Measurements from ENCODE around the gene XRCC3. TPM values are rescaled to one million over a fixed set of nuclear protein-coding genes. Genes with fewer than 3 reads are reported as not detected.

Gene XRCC3
- total RNA-seq, 2 experiments from 2014 or later = 46.2 to 52.5 TPM

DNA sequence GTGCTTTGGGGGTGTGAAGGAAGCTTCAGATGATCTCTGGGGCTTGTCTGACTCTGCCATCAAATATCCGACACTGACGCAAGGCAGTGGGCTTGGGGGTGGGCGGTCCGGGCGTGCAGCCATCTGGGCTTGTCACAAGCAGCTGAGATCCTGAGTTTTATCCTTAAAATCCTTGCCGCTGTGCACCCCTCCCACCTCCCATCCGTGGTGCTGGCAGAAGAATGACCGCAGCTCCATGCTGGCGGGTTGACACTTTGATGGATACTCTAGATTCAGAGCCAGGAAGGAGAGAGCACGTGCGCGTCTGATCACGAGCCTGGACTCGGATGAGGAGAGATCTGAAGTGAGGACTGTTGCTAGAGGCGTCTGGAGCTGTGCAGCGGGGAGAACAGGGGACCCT lies 3.3 kb upstream of the XRCC3 start:
- Mint-ChIP-seq H3K4me3 (no peak overlapping the region), H3K4me1 (ENCODE audit: low read depth) (peaks cover 44% of the 10 kb centered on the region)
- ATAC-seq = no peak

DNA sequence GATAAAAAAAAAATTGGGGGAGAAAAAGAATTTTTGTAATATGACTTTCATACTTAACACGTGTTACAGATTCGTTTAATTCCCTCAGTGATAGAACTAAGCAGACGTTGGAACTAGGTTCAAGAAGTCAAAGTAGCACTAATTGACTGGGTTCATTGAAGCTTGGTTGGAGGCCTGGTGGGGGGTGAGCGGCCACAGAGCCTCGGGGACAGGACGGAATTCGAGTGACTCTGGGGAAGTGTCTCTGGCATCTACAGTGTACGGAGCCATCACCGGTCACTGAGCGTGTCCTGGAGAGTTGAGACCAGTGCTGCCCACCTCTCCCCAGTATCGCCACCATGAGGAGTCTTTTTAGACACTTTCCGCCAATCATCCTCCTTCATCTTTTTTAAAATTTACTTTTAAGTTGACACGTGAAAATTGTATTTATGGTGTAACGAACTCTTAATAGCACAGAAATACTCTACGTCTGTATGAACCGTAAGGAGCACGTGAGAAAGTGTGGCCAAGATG lies 1.7 kb upstream of the XRCC3 start:
- DNase-seq (no peak), ATAC-seq (no peak)
- Mint-ChIP-seq H3K27ac (no peak overlapping the region), H3K9me3 (ENCODE audit: insufficient read depth) (no peaks in the 10 kb centered on the region), H3K36me3 (ENCODE audit: low read depth) (peaks cover 20% of the 10 kb centered on the region), H3K27me3 (ENCODE audit: low read depth) (no peaks in the 10 kb centered on the region), H3K4me1 (ENCODE audit: low read depth) (peaks cover 60% of the 10 kb centered on the region), H3K4me3 (peak overlapping the region; percentile 79)
- ChIA-PET CTCF (no interaction called here), POLR2A (no interaction called here)

More for the DNA sequence above, 3.3 kb upstream of the XRCC3 start:
- no peak overlapping the region for H3K27ac Mint-ChIP-seq
- ChIA-PET CTCF (interaction anchor here (1.2 kb wide), 1 partner anchor 192 kb away, joined by 3 read pairs; no protein-coding TSS in a partner anchor), POLR2A (interaction anchor here (0.7 kb wide), 1 partner anchor 429 kb away, joined by 3 read pairs; no protein-coding TSS in a partner anchor)
- DNase-seq = no peak
- no peaks in the 10 kb centered on the region for H3K27me3 Mint-ChIP-seq (ENCODE audit: low read depth)
- no peaks in the 10 kb centered on the region for H3K9me3 Mint-ChIP-seq (ENCODE audit: insufficient read depth)
- H3K36me3 Mint-ChIP-seq (ENCODE audit: low read depth) = peaks cover 11% of the 10 kb centered on the region

DNA sequence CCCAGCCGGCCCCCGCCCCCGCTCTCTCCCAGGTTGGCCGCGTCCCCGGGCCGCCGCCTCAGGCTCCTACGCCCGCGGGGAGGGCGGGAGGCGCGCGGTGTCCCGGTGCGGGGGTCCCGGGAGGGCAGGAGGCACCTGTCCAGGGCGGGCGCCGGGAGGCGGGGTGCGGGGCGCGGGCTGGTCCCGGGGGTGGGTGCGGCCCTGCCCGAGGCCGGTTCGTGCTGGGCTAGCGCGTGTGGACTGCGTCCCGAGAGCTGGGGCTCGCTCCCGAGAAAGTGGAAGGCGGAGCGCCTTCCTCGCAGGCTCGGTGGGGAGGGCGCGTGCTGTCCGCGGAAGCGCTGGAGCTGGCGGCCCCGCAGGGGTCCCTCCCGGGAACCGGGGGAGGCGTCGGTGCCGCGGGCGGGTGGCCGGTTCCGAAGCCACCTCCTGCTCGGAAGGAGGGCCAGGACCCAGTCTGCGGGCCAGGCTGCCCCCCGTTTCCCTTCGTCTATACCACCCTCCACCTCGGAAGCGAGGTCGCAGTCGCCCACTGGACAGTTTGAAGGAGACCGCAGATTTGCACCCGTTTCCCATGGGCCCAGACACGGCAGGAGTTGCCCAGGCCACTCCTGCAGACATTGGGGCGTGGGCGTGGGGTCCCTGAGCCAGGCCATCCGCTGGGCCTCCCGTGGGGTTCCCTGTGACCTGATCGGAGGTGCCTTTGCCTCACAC lies 995 bp upstream of the XRCC3 start:
- Mint-ChIP-seq H3K36me3 (ENCODE audit: low read depth) (peaks cover 22% of the 10 kb centered on the region), H3K27ac (peak overlapping the region; percentile 39), H3K4me3 (peak overlapping the region; percentile 93), H3K9me3 (ENCODE audit: insufficient read depth) (no peaks in the 10 kb centered on the region), H3K27me3 (ENCODE audit: low read depth) (no peaks in the 10 kb centered on the region), H3K4me1 (ENCODE audit: low read depth) (peaks cover 66% of the 10 kb centered on the region)
- ATAC-seq (peak; percentile 5), DNase-seq (no peak)
- POLR2A ChIA-PET = interaction anchor here (0.6 to 2.1 kb wide), 5 partner anchors 10 to 154 kb away, joined by 3 to 8 read pairs (median 3); partner anchors contain the start of genes BAG5, COA8 and KLC1
- CTCF ChIA-PET = interaction anchor here (1.0 kb wide), 2 partner anchors 104 to 185 kb away, joined by 4 to 6 read pairs; no protein-coding TSS in a partner anchor

DNA sequence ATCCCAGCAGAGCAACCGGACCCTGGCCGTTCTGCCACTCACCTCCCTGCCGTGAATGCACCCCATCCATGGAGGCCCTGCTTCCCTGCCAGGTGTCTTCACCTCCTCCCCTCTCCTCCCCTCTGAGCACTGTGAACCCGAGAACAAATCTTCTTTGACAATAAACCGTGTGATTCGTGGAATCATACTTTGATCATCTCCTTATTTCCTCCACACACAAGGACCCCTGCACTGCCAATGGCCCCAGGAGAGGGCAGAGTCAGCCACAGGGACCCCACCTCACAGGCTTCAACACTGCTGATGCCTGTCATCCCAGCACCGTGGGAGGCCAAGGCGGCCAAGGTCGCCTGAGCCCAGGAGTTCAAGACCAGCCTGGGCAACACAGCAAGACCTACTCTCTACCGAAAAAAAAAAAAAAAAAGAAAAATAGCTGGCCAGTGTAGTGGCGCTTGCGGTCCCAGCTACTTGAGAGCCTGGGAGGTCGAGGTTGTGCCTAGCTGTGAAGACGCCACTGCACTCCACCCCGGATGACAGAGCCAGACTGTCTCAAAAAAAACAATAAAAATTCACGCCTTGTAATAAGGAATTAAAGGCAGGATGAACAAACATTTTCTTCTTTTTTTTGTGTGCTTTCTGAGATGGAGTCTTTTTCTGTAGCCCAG lies 1.1 kb downstream of the XRCC3 start:
- H3K4me1 Mint-ChIP-seq (ENCODE audit: low read depth) = peaks cover 57% of the 10 kb centered on the region
- ChIA-PET CTCF (no interaction called here), POLR2A (interaction anchor here (0.7 to 2.1 kb wide), 3 partner anchors 8 to 152 kb away, joined by 3 to 8 read pairs (median 7); partner anchors contain the start of genes BAG5 and COA8)
- no peaks in the 10 kb centered on the region for H3K27me3 Mint-ChIP-seq (ENCODE audit: low read depth)
- peak overlapping the region; percentile 85 for H3K27ac Mint-ChIP-seq
- H3K36me3 Mint-ChIP-seq (ENCODE audit: low read depth) = peaks cover 29% of the 10 kb centered on the region
- no peak for ATAC-seq
- H3K4me3 Mint-ChIP-seq = peak overlapping the region; percentile 93
- no peak for DNase-seq
- no peaks in the 10 kb centered on the region for H3K9me3 Mint-ChIP-seq (ENCODE audit: insufficient read depth)

DNA sequence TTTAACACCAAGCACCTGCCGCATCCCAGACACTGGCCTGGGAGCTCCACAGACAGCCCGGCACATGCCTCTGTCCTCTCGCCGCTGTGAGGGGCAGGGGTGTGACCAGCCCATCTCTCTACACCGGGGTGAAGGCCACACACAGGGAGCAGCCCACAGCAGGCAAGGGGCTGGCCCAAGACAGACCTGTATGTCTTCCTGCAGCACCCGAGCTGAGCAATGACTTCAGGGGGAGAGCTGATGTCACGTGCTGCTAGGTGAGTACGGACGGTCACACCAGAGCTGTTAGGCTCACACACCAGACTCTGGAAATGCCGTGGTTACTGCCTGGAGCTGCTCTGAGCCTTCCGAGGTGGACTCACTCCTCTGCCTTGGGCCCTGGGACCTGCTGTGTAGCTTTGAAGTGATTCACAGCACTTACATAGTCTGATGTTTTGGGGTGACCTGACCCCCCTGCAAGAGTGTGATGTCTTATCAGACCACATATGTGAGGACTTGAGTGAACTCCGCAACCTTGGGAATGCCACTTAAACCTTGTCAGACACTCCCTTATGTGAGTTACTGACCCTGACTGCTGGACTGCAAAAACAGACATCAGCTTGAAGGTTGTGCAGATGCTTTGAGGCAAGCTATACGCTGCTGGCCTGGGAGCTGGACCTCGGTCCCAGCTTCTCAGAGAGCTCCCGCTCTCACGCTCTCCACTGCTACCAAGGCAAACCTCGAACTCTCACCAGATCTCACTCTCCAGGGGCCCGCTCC lies 1.8 kb downstream of the XRCC3 start:
- ATAC-seq = no peak
- Mint-ChIP-seq H3K9me3 (ENCODE audit: insufficient read depth) (no peaks in the 10 kb centered on the region), H3K36me3 (ENCODE audit: low read depth) (peaks cover 36% of the 10 kb centered on the region), H3K27me3 (ENCODE audit: low read depth) (no peaks in the 10 kb centered on the region), H3K4me3 (peak overlapping the region; percentile 93), H3K4me1 (ENCODE audit: low read depth) (peaks cover 53% of the 10 kb centered on the region), H3K27ac (peak overlapping the region; percentile 85)
- DNase-seq = no peak
- ChIA-PET CTCF (no interaction called here), POLR2A (interaction anchor here (0.7 kb wide), 1 partner anchor 13 kb away, joined by 3 read pairs; no protein-coding TSS in a partner anchor)

DNA sequence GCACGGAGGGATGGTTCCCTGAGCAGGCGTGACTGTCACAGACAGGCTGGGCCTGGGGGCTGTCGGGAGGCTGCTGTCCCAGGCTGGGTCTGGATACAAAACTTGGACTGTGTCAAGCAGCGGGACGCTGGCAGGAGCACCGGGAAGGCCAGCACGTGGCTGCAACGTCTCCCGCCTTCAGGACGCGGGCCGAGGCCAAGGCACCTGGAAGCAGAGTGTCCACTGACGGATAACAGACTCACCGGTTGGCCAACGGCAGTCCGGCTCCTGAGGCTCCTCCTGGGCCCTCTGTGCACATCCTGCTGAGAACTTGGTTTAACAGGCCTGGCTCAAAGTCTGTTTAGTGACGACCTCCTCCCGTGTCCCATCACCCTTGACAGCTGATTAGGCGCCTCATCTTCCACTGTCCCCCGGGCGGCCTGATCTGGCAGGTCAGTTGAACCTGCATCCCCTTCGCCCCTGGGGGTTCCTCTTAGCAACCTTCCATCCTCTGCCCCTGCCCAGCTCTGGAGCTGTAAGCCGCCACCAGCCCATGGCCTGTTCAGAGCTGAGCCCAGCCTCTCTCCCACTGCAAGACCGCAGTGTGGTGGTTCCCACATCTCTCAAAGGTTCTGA lies 2.5 kb downstream of the XRCC3 start:
- Mint-ChIP-seq H3K4me1 (ENCODE audit: low read depth) (peaks cover 47% of the 10 kb centered on the region), H3K9me3 (ENCODE audit: insufficient read depth) (no peaks in the 10 kb centered on the region), H3K36me3 (ENCODE audit: low read depth) (peaks cover 39% of the 10 kb centered on the region), H3K27me3 (ENCODE audit: low read depth) (no peaks in the 10 kb centered on the region), H3K4me3 (no peak overlapping the region), H3K27ac (peak overlapping the region; percentile 85)
- CTCF ChIA-PET = no interaction called here
- ATAC-seq (no peak), DNase-seq (no peak)
- POLR2A ChIA-PET = interaction anchor here (0.6 kb wide), 1 partner anchor 12 kb away, joined by 3 read pairs; no protein-coding TSS in a partner anchor

DNA sequence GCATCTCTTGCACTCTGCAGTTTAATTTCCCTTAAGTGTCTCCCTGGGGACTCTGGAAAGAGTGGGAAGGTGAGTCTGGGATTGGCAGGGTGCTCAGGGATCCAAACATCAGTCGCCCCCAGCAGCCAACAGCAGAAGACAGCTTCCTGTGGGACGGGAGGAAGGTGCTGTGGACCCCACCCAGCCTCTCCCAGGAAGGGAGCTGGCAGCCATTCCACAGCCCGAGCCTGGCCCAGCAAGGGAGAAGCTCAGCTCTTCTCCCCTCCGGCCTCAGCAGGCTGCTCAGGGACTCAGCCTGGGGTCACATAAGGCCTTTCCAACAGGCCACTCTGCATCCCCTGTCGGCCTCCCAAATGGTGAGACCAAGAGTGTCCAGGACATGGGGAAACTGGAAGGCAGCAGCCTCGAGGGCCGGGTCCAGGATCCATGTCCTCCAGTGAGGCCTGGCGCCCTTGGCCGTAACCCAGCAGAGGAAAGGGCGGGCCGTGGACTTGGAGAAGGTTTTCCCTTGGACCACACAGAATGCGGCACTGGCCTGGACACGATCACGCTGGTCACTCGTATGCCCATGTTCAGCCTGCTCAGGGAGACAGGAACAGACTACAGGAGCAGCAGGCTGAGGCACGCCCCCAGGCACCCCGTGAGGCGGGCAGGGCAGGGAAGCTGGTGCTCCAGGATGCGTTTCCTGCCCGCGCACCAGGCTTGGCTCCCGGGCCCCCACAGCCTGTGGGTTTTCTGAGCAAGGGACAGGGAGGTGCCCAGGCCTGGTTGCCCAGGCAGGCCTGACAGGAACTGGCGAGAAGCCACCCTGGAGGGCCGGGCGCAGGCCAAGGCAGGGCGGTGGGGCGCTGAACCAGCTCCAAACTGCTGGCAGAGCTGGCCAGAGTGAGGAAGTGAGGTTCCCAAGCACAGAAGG lies 3.5 kb downstream of the XRCC3 start:
- Mint-ChIP-seq H3K36me3 (ENCODE audit: low read depth) (peaks cover 38% of the 10 kb centered on the region), H3K9me3 (ENCODE audit: insufficient read depth) (no peaks in the 10 kb centered on the region), H3K27ac (peak overlapping the region; percentile 85), H3K4me1 (ENCODE audit: low read depth) (peaks cover 38% of the 10 kb centered on the region), H3K4me3 (no peak overlapping the region), H3K27me3 (ENCODE audit: low read depth) (no peaks in the 10 kb centered on the region)
- ATAC-seq = no peak
- POLR2A ChIA-PET = no interaction called here
- no peak for DNase-seq
- CTCF ChIA-PET = interaction anchor here (1.5 kb wide), 1 partner anchor 31 kb away, joined by 3 read pairs; no protein-coding TSS in a partner anchor

- H3K27me3 Mint-ChIP-seq (ENCODE audit: low read depth) = no peaks in the 10 kb centered on the region
- no peak for DNase-seq
- no peak overlapping the region for H3K4me3 Mint-ChIP-seq
- ChIA-PET POLR2A (no interaction called here), CTCF (interaction anchor here (1.5 kb wide), 1 partner anchor 32 kb away, joined by 3 read pairs; no protein-coding TSS in a partner anchor)
- no peak for ATAC-seq
- peaks cover 40% of the 10 kb centered on the region for H3K36me3 Mint-ChIP-seq (ENCODE audit: low read depth)
- H3K4me1 Mint-ChIP-seq (ENCODE audit: low read depth) = peaks cover 35% of the 10 kb centered on the region
- H3K9me3 Mint-ChIP-seq (ENCODE audit: insufficient read depth) = no peaks in the 10 kb centered on the region
- peak overlapping the region; percentile 20 for H3K27ac Mint-ChIP-seq
Measured at GRCh38 chr14:103710771-103711377, 4.4 kb downstream of the XRCC3 start.

GRCh38 chr14:103709814-103710213 lies 5.4 kb downstream of the XRCC3 start:
- Mint-ChIP-seq H3K27me3 (ENCODE audit: low read depth) (no peaks in the 10 kb centered on the region), H3K36me3 (ENCODE audit: low read depth) (peaks cover 47% of the 10 kb centered on the region), H3K27ac (no peak overlapping the region), H3K9me3 (ENCODE audit: insufficient read depth) (no peaks in the 10 kb centered on the region), H3K4me1 (ENCODE audit: low read depth) (peaks cover 40% of the 10 kb centered on the region), H3K4me3 (no peak overlapping the region)
- DNase-seq (no peak), ATAC-seq (no peak)
- ChIA-PET CTCF (interaction anchor here (0.6 kb wide), 1 partner anchor 202 kb away, joined by 3 read pairs; no protein-coding TSS in a partner anchor), POLR2A (interaction anchor here (0.8 kb wide), 1 partner anchor 332 kb away, joined by 3 read pairs; no protein-coding TSS in a partner anchor)

DNA sequence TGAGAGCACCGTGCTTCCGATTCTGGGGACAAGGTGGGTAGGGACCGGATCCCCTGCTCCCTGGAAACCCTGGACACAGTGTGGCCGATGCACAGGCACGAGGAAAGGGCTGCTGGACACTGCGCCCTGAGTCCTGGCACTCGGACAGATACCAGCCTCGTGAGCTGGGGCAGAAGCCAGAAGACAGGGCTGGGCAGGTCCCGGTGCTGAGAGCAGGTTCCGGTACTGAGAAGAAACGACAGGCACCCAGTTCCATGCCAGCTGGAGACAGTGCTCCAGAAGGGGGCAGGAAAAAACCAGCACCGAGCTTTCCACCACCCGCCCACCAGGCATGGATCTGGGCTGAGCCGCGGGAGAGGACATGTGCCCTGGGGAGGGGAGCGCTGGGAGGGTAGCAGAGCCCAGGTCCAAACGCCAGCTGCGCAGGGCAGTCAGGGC lies 6.5 kb downstream of the XRCC3 start:
- ChIA-PET CTCF (no interaction called here), POLR2A (no interaction called here)
- H3K36me3 Mint-ChIP-seq (ENCODE audit: low read depth) = peaks cover 47% of the 10 kb centered on the region
- H3K4me1 Mint-ChIP-seq (ENCODE audit: low read depth) = peaks cover 35% of the 10 kb centered on the region
- no peak overlapping the region for H3K27ac Mint-ChIP-seq
- DNase-seq = no peak
- no peaks in the 10 kb centered on the region for H3K9me3 Mint-ChIP-seq (ENCODE audit: insufficient read depth)
- H3K4me3 Mint-ChIP-seq = no peak overlapping the region
- no peaks in the 10 kb centered on the region for H3K27me3 Mint-ChIP-seq (ENCODE audit: low read depth)
- ATAC-seq = no peak

Measured in activated CD8-positive, alpha-beta T cell treated with anti-CD3 and anti-CD28 coated beads, Interleukin-2, amount 10 ng/mL, durations not matched to agents 7 days and 5 days (primary cell).